Left lobe of liver (tissue), 2 donors: ENCODE results near the gene GTF2H2C. TPM values are rescaled to one million over a fixed set of nuclear protein-coding genes. Genes with fewer than 3 reads are reported as not detected.
A peak's percentile ranks its signal among the peaks of the same experiment; 100 is the strongest.
"Not testable (repeated sequence)": the region's sequence is repeated elsewhere in the genome, so short reads cannot be mapped to it uniquely, and the experiment has no call there.

ENCODE experiments used
- ATAC-seq: fragments of 200-7000 bp; cut with Tn5 transposase; one replicate; pipeline ENCODE4 v1.9.1; 2020; ENCODE audit warnings: mild to moderate bottlenecking, moderate library complexity
- DNase-seq: peaks from one replicate; pipeline ENCODE4 v3.0.0-alpha.2; 2020; ENCODE audit warnings: low spot score
- total RNA-seq: library from RNA; stranded (reverse); gene quantifications from one replicate; pipeline ENCODE4 v1.2.1, GENCODE V29; 2021
- donor health status: DM: no; HTN: no; CAD: no; lungs with moderate emphysema.
- donor health status: DM: no; HTN: yes; CAD: no.

The GTF2H2C gene
- total RNA-seq: 10.8 TPM

DNA sequence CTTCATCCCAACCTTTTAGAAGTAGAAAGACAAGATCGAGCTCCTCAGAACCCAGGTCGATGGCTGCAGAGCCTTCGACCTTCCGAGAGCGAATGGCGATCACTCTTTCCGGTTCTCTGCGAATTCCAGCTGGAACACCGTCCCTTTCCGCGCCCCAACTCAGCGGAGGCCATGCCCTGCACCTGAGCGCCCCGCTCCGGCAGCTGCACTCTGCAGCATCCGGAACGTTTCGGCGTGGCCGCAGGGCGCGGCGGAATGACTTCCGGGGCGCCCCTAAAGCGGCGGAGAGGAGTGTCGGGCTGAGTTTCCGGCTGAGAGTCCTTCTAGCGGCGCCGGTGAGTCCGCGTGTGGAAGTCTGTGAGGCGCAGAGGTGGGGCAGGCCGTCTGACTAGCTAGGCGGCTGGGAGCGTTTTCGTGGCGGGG lies at the start of gene GTF2H2C:
TSS of gene GTF2H2C (plus strand) at position 284 of the 423 bp plus-strand sequence. CDS start 4,942 bp downstream, outside the sequence.
- DNase-seq: peak; percentile 81
- peak; percentile 98 for ATAC-seq

DNA sequence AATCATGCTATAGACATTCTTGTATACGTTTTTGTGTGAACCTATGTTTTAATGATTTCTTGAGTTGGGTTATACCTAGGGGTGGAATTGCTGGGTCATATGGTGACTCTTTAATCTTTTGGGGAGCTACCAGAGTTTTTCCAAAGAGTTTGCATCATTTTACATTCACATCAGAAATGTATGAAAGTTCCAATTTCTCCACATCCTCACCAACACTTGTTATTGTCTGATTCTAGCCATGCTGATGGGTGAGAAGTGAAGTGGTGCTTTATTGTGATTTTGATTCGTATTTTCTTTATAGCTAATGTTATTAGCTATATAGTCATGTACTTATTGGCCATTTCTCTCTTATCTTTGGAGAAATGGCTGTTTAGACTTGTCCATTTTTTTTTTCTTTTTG lies 49.3 kb upstream of the GTF2H2C start:
- no peak for ATAC-seq

DNA sequence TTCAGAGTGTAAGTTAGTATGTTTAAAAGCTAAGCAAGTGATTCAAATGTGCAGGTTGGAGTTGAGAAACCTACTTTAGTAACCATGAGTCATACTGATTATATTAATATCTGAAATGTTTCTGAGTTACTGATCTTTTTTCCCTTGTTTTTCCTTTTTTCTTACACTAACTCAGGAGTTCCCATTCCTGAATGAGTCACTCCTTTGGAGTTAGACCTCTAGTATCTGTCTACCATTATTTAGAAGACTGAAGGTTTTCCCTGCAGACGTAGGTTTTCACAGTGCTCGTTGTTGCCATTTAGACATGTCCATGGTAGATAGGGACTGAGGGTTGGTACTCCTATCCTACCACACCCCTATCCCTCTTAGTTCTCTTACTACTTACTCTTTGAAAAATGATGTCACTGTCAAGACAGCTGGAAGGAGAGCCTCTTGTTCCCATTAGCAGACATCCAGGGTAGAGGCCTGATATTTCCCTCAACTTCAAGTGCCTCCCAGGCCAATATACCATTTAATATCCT lies 47.2 kb upstream of the GTF2H2C start:
- DNase-seq: no peak
- ATAC-seq: no peak

More for the DNA sequence above, 49.3 kb upstream of the GTF2H2C start:
- no peak for DNase-seq

DNA sequence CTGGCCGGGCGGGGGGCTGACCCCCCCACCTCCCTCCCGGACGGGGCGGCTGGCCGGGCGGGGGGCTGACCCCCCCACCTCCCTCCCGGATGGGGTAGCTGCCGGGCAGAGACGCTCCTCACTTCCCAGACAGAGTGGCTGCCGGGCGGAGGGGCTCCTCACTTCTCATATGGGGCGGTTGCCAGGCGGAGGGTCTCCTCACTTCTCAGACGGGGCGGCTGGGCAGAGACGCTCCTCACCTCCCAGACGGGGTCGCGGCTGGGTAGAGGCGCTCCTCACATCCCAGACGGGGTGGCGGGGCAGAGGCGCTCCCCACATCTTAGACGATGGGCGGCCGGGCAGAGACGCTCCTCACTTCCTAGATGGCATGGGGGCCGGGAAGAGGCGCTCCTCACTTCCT lies 44.4 kb upstream of the GTF2H2C start:
- ATAC-seq, DNase-seq: not testable (repeated sequence)

DNA sequence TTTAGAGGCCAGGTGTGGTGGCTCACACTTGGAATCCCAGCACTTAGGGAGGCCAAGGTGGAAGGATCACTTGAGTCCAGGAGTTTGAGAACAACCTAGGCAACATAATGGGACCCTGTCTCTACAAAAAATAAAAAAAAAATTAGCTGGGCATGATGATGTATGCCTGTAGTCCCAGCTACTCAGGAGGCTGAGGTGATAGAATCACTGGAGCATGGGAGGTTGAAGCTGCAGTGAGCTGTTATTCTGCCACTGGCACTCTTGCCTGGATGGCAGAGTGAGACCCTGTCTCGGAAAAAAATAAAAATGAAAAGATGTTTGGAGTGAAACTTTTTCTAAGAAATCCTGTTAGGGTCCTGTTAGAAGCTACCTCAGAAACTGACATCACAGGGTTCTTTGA lies 43.2 kb upstream of the GTF2H2C start:
- ATAC-seq: no peak
- no peak for DNase-seq

DNA sequence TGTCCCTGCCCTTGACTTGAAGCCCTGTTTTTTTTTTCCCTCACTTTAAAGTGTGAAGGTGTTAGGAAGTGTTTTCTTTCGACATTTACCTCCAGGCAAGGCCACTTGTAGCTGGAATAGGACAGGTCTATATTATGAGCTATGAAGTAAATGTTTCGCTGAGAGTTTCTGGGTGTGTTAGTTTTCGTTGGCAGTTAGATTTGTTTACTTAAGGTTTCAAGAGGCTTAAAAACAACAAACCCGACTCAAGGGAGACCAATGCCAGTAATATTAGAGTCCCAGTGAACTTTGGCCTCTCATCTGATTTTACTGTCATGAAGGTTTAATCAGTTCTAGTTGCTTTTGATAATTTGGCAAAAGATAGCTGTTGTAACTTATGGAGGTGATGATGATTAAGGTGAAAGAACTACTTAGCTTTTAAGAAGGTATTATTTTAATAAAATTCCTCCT lies 42.2 kb upstream of the GTF2H2C start:
- DNase-seq: no peak
- ATAC-seq: peak; percentile 89

DNA sequence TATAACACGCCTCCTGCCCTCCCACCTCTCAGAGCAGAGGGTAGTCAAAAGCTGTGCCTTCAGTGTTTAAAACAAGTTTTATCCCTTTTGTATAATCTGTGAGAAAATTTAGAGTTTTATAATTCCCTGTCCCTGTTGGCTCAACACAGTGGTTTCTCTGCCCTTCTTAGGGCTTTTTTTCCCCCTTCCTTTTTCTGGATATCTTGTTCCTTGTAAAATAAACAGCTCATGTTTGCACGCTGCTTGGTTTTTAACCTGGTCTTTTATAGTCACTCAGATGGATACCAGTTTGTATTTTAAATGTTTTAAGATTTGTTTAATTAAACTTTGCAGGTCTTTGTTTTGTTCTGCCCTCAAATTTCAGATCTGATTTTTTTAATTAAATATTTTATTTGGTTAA lies 40.7 kb upstream of the GTF2H2C start:
- DNase-seq: no peak
- ATAC-seq: peak; percentile 44

DNA sequence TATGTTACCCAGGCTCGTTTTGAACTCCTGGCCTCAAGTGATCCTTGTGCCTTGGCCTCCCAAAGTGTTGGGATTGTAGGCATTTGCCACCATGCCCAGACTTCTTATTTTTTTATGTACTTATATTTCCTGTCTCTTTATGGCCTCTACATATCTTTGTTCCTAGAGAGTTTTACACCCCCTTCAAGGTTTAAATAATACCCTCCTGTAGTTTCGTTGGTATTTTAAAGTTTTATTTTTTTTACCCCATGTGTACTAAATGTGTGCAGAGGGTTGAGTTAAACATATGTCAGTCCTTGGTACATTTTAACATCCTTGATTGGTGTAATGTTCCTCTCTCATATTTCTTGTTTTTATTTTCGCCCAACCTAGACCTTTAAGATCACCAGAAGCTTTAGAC lies 38.0 kb upstream of the GTF2H2C start:
- ATAC-seq (no peak), DNase-seq (no peak)

DNA sequence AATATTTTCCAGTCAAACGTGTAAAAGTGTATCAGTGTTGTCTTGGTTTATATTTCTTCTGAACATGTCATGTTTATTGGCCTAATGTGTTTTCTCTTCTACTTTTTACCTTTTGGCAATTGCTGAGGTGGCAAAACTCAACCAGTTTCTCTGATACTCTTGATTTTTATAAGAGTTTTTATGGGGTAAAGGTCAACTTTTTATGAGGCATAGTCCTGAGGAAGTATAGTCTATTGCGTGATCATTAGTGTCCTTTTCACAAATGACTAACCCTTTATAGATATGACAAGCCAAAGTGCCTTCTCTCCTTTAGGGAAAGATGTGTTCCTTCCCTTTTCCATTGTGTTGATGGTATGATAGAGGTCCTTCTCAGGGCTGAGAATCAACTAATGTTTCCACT lies 34.5 kb upstream of the GTF2H2C start:
- ATAC-seq: no peak
- DNase-seq: no peak

DNA sequence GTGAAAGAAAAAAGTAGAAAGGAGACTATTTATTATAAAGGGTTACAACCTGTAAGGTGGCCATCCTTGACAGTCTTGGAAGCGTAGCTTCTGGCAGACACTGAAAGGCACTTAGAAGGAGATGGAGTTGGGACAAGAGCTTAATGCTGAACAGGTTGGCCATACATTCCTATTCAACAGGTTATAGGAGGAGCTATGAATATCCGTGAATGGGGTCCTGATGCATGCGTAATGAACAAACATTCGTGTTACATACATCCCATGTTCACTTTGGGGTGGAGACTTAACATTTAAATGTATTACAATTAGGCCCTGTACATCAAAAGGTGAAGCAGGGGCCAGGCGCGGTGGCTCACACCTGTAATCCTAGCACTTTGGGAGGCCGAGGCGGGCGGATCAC lies 33.3 kb upstream of the GTF2H2C start:
- ATAC-seq (no peak), DNase-seq (no peak)

DNA sequence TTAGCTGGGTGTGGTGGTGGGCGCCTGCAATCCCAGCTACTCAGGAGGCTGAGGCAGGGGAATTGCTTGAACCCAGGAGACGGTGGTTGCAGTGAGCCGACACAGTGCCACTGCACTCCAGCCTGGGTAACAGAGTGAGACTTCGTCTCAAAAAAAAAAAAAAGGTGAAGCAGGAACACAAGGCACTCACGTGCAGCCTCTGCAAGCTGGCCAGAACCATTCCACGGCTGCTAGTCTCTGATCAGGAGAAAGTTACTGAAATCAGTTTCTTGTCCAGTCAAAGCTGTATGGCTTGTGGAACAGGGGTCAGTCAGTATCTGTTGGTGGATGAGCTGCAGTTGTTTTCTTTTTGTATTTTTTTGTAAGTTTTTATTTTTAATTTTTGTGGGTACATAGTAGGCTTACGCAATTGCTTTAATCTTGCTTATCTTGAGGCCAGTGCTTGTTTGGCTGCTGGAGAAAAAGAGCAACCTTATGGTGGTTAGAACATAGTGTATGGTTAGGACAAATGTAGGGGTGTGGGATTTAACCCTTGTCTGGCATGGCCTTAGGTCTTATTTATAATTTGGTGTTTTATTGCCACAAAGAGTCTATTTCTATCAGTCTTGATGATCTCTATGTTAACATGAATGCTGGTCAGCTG lies 32.7 kb upstream of the GTF2H2C start:
- no peak for ATAC-seq
- no peak for DNase-seq

DNA sequence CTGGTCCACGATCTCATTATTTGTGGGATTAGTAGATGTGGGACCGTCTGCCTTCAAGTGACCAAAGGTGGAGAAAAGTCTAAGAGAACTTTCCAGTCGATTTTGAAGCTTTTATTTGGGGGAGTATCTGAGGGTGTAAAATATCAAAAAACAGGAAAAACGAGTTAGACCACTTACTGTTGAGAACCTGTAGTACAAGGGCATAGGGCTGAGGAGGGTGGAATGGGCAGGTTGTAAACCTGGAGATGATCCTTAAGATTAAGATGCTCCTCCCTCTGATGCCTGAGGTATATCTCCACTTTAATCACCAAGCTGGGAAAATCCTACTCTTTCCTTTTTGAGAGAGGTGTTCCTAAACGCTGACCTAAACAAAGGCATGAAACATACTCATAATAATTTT lies 32.0 kb upstream of the GTF2H2C start:
- no peak for ATAC-seq
- no peak for DNase-seq

DNA sequence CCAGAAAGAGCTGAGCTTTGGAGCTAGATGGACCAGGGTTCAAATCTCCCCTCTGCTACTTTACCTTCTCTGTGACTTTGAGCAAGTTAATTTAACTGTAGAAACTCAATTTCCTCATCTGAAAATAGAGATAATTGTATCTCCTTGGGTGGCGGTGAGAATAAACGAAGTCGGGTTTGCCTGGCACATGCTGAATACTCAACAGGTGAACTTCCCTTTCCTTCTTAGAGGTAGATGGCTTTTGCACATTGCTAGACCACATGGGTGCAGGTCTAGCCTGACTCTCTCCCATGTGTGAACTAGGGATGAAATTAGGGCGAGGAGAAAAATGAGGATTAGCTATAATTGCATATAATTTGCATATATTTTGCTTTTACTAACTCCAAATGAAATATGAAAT lies 31.4 kb upstream of the GTF2H2C start:
- ATAC-seq: no peak
- DNase-seq: no peak

DNA sequence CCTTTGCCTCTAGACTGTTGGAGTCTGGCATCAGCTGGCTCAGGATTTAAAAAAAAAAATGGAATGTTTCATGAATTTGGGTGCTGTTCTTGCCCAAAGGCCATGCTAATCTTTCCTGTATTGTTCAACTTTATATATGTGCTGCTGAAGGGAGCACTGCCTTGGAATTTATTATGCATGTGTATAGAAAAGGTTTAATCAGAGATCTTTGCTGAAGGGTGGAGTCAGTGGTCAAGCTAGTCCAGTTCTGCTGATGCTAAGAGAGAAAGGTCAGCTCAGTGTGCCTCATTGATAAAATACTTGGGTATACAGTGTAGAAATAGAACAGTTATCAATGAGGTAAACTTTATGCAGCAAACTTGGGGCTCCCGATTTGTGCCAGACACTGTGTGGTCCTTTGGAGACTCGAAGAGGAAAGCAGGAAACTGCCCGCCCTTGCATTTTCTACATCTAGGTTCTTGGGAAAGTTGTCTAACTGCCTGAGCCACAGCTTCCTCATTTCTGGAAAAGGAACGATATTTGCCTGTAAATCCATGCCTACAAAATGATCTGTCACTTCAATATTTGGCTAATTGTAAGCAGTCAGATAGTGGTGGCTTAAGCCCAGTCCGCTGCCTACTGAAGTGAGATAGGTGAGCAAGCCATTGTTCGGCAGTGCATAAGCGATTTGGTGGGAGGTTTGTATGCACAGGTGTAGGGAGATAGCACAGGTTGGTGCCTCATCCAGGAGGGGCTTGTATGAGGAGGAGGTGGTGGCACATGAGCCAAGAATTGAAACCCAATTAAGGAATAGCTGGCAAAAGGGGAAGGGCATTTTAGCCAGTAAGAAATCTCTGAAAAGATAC lies 29.2 kb upstream of the GTF2H2C start:
- no peak for DNase-seq
- ATAC-seq: no peak

DNA sequence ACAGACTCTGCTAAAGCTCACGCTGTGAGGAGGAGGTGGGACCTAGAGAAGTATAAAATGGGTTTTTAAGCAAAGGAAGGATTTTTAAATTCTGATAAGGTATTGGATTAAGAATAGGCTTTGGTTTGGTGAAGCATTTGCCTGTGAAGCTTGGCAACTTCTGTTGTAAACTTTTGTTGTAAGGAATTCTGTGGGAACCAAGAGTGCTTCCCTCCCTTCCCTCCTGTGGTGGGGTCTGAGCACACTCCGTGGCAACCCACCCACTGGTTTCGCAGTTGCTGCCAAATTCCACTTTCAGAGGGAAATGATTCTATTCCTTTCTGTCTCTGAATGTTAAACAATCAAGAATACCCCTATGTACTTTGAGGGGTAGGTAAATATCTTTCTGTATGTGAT lies 28.6 kb upstream of the GTF2H2C start:
- ATAC-seq: no peak
- DNase-seq: no peak

DNA sequence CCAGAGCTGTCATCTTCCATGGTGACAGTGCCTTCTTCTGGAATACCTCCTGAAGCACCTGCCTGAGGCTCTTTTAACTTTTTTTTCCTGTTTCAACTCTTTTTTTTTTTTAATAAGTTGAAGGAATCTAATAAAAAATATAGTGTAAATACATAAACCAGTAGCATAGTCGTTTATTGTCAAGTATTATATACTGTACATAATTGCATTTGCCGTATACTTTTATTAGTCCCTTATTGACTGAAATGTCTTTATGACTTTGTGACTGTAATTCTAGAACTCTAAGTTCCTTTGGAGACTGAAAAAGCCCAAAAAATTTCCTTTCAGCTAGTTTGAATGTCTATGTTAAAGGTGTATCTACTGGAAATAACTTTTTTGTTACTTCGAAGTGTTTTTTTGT lies 22.1 kb upstream of the GTF2H2C start:
- not testable (repeated sequence) for ATAC-seq, DNase-seq

DNA sequence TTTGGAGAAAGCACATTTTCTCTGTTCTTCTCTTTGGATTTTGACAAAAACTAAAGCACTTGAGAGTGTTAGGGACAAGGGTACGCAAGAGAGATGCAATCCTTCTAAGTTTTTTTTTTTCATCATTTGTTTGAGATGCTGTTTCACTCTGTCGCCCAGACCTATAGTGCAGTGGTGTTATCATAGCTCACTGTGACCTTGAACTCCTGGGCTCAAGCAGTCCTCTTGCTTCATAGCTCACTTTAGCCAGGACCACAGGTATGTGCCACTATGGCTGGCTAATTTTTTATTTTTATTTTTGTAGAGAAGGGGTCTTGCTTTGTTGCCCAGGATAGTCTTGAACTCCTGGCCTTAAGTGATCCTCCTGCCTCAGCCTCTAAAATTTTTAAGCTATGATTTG lies 21.3 kb upstream of the GTF2H2C start:
- ATAC-seq: peak; percentile 73
- DNase-seq: not testable (repeated sequence)

DNA sequence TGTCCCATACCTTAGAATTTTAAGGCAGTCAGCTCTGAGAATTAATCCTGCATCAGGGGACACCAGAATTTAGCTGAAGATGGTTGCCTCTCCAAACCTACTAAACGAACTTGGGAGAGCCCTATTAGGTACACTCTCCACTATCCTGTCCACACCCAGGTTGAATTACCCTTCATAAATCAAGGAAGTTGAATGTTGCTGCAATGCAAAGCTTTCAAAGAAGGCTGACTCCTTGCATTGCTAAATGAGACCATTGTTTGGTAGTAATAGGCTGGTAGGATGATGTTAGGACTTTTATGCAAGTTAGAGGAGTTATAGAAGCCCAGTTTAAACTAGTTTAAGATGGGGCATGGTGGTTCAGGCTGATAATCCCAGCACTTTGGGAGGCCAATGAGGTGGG lies 18.6 kb upstream of the GTF2H2C start:
- DNase-seq, ATAC-seq: not testable (repeated sequence)

DNA sequence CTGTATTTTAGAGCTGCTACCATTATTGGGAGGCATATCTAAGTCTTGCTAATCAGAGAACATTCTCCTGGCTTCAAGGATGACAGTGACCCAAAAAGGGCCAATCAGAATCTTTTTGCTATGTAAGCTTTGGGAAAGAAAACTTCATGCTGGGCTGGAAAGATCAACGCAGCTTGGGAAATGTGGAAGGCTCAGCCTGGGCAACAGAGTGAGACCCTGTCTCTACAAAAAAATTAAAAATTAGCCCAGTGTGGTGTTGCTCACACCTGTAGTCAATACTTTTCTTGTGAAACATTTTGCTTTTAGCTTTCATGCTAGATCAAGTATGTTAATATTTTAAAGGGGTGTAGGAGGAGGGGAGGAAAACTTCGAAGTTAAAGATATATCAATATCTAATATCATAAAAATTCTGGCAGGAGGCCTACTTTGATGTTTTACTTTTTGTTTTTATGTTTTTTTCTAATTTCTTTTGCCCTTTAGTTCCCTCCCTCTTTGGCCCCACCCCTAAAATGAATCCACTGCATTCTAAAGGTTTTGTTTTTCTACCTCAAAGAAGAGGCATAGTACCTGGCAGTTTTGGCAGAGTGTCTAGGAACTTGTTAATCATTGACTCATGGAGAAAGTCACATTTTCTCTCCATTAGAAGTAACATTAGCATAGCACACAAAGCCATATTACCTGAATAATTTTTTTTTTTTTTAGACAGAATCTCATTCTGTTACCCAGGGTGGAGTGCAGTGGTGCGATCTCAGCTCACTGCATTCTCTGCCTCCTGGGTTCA lies 17.0 kb upstream of the GTF2H2C start:
- ATAC-seq: peak; percentile 76
- DNase-seq: not testable (repeated sequence)

DNA sequence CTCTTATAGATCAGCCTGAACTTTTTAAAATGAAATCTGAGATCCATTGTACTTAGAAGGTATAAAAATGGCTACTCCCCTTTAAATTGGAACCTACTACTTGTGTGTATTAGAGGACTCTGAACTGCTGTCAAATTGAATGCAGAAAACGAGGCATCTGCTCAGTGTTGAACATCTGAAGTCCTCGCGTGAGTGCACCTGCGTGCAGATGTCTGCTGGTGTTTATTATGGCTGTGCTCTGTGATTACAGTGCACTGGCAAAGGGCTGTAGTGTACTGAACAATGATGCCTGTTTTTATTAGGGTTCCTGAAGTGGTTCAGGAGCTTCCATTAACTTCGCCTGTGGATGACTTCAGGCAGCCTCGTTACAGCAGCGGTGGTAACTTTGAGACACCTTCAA lies 15.4 kb upstream of the GTF2H2C start:
- not testable (repeated sequence) for DNase-seq
- ATAC-seq: peak; percentile 52
